ENCODE data around the gene CCDC158. TPM values are rescaled to one million over a fixed set of nuclear protein-coding genes. Genes with fewer than 3 reads are reported as not detected.
"Not testable (repeated sequence)": the region's sequence is repeated elsewhere in the genome, so short reads cannot be mapped to it uniquely, and the experiment has no call there.

The CCDC158 gene
- total RNA-seq, 3 donors from 2014 or later, result 1.3 to 5.4 (median 4.3) TPM

- H3K27me3 ChIP-seq, result no peaks in the 10 kb centered on the region
- no peak overlapping the region for H3K4me3 ChIP-seq
- H3K36me3 ChIP-seq, result no peaks in the 10 kb centered on the region
- TF ChIP-seq POLR2AphosphoS5 (IDR thresholded peaks at IDR 0.05) (no peak), POLR2A (IDR thresholded peaks at IDR 0.05) (no peak)
- TF ChIP-seq, protein P1, sequence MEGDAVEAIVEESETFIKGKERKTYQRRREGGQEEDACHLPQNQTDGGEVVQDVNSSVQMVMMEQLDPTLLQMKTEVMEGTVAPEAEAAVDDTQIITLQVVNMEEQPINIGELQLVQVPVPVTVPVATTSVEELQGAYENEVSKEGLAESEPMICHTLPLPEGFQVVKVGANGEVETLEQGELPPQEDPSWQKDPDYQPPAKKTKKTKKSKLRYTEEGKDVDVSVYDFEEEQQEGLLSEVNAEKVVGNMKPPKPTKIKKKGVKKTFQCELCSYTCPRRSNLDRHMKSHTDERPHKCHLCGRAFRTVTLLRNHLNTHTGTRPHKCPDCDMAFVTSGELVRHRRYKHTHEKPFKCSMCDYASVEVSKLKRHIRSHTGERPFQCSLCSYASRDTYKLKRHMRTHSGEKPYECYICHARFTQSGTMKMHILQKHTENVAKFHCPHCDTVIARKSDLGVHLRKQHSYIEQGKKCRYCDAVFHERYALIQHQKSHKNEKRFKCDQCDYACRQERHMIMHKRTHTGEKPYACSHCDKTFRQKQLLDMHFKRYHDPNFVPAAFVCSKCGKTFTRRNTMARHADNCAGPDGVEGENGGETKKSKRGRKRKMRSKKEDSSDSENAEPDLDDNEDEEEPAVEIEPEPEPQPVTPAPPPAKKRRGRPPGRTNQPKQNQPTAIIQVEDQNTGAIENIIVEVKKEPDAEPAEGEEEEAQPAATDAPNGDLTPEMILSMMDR (IDR thresholded peaks at IDR 0.05), result no peak
- H3K27ac ChIP-seq, result peak overlapping the region; percentile 38 to 70
- peaks cover 12% of the 10 kb centered on the region in 2 donors for H3K9me3 ChIP-seq
- intact Hi-C loops (cut with DNase I; ENCODE audit: low total_unique reads), result loop anchor here (5.0 kb wide), 1 partner anchor 202 kb away; no protein-coding TSS in a partner anchor
- no peaks in the 10 kb centered on the region for H3K4me1 ChIP-seq
- DNase-seq (ENCODE audit: low spot score in 2 of 2), result no peak
Observed at GRCh38 chr4:76458825-76459224, 37.9 kb upstream of the CCDC158 start.

DNA sequence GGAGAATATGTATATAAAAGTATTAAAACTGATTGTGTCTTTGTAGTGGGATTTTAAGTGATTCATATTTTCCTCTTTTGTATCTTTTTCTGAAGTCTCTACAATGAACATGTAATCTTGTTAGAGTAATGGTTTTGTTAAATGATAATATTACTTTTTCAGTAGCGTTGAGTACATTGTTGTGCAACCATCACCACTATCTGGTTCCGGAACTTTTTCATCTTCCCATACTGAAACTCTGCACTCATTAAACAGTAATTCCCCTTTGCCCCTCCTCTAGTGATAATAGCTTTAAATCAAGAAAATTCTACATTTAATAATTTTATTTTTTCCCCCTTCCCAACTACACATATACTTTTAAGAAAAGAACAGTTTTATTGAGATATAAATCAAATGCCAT is 37.4 kb upstream of the CCDC158 start:
- no peak overlapping the region for H3K4me3 ChIP-seq
- peak overlapping the region in 1 of 2 donors; percentile 38 for H3K27ac ChIP-seq
- no peaks in the 10 kb centered on the region for H3K27me3 ChIP-seq
- no peak for TF ChIP-seq POLR2A (IDR thresholded peaks at IDR 0.05)
- TF ChIP-seq, protein P1 (IDR thresholded peaks at IDR 0.05), result no peak
- TF ChIP-seq POLR2AphosphoS5 (IDR thresholded peaks at IDR 0.05), result no peak
- no peaks in the 10 kb centered on the region for H3K36me3 ChIP-seq
- intact Hi-C loops (cut with DNase I; ENCODE audit: low total_unique reads), result loop anchor here (5.0 kb wide), 1 partner anchor 201 kb away; no protein-coding TSS in a partner anchor
- DNase-seq (ENCODE audit: low spot score in 2 of 2), result no peak
- peaks cover 7% of the 10 kb centered on the region in 2 donors for H3K9me3 ChIP-seq
- H3K4me1 ChIP-seq, result no peaks in the 10 kb centered on the region

DNA sequence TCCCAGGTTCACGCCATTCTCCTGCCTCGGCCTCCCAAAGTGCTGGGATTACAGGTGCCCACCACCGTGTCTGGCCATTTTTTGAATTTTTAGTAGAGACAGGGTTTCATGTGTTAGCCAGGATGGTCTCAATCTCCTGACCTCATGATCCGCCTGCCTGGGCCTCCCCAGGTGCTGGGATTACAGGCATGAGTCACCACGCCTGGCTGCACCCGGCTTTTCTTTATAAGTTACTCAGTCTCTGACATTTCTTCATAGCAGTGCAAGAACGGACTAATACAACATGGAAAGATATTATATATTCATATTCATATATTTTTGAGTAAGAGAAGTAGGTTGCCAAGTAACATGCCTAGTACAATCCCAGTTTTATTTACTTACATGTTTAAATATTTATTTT is 36.9 kb upstream of the CCDC158 start:
- H3K36me3 ChIP-seq, result no peaks in the 10 kb centered on the region

DNA sequence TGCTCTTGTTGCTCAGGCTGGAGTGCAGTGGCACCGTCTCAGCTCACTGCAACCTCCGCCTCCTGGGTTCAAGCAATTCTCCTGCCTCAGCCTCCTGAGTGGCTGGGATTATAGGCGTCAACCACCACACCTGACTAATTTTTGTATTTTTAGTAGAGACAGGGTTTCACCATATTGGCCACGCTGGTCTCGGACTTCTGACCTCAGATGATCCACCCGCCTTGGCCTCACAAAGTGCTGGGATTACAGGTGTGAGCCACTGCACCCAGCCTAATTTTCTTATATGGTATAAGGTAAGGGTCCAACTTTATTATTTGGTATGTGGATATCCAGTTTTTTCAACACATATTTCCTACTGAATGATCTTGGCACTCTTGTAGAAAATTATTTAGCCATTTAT is 33.1 kb upstream of the CCDC158 start:
- H3K4me1 ChIP-seq; DNase-seq (ENCODE audit: low spot score in 2 of 2); H3K36me3 ChIP-seq; H3K9me3 ChIP-seq; H3K27me3 ChIP-seq; H3K27ac ChIP-seq; intact Hi-C loops (cut with DNase I; ENCODE audit: low total_unique reads); H3K4me3 ChIP-seq: not testable (repeated sequence)

More for the DNA sequence above, 36.9 kb upstream of the CCDC158 start:
- TF ChIP-seq, protein P1 (IDR thresholded peaks at IDR 0.05), result no peak
- no peak for TF ChIP-seq POLR2A (IDR thresholded peaks at IDR 0.05)
- TF ChIP-seq POLR2AphosphoS5 (IDR thresholded peaks at IDR 0.05), result no peak
- H3K4me3 ChIP-seq, result no peak overlapping the region
- intact Hi-C loops (cut with DNase I; ENCODE audit: low total_unique reads), result loop anchor here (5.0 kb wide), 1 partner anchor 201 kb away; no protein-coding TSS in a partner anchor
- H3K27ac ChIP-seq, result no peak overlapping the region
- DNase-seq (ENCODE audit: low spot score in 2 of 2), result no peak
- peaks cover 3 to 4% of the 10 kb centered on the region in 2 donors for H3K9me3 ChIP-seq
- H3K4me1 ChIP-seq, result no peaks in the 10 kb centered on the region
- H3K27me3 ChIP-seq, result no peaks in the 10 kb centered on the region

GRCh38 chr4:76453232-76453631 is 32.3 kb upstream of the CCDC158 start:
- no peaks in the 10 kb centered on the region for H3K9me3 ChIP-seq
- no peak for DNase-seq (ENCODE audit: low spot score in 2 of 2)
- H3K4me3 ChIP-seq, result no peak overlapping the region
- no peaks in the 10 kb centered on the region for H3K36me3 ChIP-seq
- H3K4me1 ChIP-seq, result no peaks in the 10 kb centered on the region
- H3K27ac ChIP-seq, result no peak overlapping the region
- TF ChIP-seq POLR2A (IDR thresholded peaks at IDR 0.05) (no peak), POLR2AphosphoS5 (IDR thresholded peaks at IDR 0.05) (no peak)
- TF ChIP-seq, protein P1 (IDR thresholded peaks at IDR 0.05), result no peak
- intact Hi-C loops (cut with DNase I; ENCODE audit: low total_unique reads), result no loop called here
- no peaks in the 10 kb centered on the region for H3K27me3 ChIP-seq

- Histone ChIP-seq H3K4me3 (no peak overlapping the region), H3K36me3 (no peaks in the 10 kb centered on the region), H3K9me3 (no peaks in the 10 kb centered on the region), H3K4me1 (no peaks in the 10 kb centered on the region), H3K27ac (peak overlapping the region; percentile 20 to 71), H3K27me3 (no peaks in the 10 kb centered on the region)
- intact Hi-C loops (cut with DNase I; ENCODE audit: low total_unique reads), result no loop called here
- TF ChIP-seq POLR2AphosphoS5 (IDR thresholded peaks at IDR 0.05) (no peak), POLR2A (IDR thresholded peaks at IDR 0.05) (no peak)
- DNase-seq (ENCODE audit: low spot score in 2 of 2), result no peak
Observed at GRCh38 chr4:76449833-76450232, 28.9 kb upstream of the CCDC158 start.

All from breast epithelium (tissue), 4 donors.